Epithelial cell of proximal tubule (primary cell): ENCODE measurements around the gene SFXN5. TPM values are rescaled to one million over a fixed set of nuclear protein-coding genes. Genes with fewer than 3 reads are reported as not detected.

Source experiments
- DNase-seq: peaks from one replicate; pipeline ENCODE4 v3.0.0-alpha.2; 2011; ENCODE audit warnings: low read depth
- H3K4me3 ChIP-seq: 2 replicates; pipeline ENCODE4 v1.5.1; 2011; ENCODE audit warnings: low read depth, mild to moderate bottlenecking, low read length
- CTCF ChIP-seq: conservative IDR thresholded peaks from 2 replicates; pipeline ENCODE4 v1.5.1; 2012; ENCODE audit warnings: low read depth, mild to moderate bottlenecking, low read length
- total RNA-seq: library from RNA; depleted of rRNA; stranded (reverse); fragments of >200 nt; gene quantifications from 2 replicates; pipeline ENCODE4 v1.2.3, GENCODE V29; 2015

SFXN5 gene
- total RNA-seq, 1 donor from 2014 or later: 8.4 TPM

DNA sequence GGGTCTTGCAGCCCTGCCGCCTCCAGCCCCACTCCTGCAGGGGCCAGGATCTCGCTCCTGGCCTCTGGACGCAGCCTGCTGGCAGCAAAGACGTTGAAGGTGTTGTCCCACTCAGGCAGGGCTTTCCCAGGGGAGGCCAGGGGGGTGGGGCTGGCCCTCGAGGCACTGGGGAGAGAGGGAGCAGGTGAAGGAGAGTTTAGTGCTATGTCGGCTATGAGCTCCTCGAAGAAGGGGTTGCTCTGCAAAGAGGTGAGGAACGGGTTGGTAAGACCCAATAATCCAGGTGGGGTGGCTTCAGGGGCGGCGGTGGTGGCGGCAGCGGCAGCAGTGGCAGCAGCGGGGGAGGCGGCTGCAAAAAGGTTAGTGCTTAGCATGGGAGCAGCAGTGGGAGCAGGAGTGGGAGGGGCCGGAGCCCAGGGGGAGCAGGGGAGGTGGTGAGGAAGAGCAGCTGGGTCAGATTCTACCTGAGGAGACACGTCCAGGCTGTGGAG, 9.7 kb upstream of the SFXN5 start:
- no peak for DNase-seq
- no peak for TF ChIP-seq CTCF

GRCh38 chr2:73080321-73081131, 9.0 kb upstream of the SFXN5 start:
- no peak overlapping the region for H3K4me3 ChIP-seq
- TF ChIP-seq CTCF: no peak
- DNase-seq: no peak

More for the DNA sequence above, 9.7 kb upstream of the SFXN5 start:
- no peak overlapping the region for H3K4me3 ChIP-seq

DNA sequence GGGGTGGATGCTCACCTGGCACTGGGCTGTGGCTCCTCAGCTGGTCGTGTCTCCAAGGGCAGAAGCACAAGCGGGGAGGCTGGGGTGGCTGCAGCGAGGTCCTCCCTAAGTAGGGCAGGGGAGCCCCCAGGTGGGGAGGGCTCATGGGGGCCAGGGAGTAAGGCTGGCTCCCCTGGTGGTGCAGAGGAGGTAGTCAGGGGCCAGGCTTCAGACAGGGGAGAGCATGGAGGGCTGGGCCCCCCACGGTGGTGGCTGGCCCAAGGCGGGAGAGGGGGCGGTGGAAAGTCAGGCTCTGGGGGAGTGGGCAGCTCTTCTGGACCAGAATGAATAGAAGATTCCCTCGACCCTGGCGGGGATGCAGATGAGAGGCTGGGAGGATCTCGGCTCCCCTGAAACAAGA, 8.1 kb upstream of the SFXN5 start:
- TF ChIP-seq CTCF: no peak
- H3K4me3 ChIP-seq: no peak overlapping the region
- DNase-seq: no peak

- TF ChIP-seq CTCF: no peak
- no peak for DNase-seq
- no peak overlapping the region for H3K4me3 ChIP-seq
These were observed 7.2 kb upstream of the SFXN5 start for GRCh38 chr2:73078457-73079411.

DNA sequence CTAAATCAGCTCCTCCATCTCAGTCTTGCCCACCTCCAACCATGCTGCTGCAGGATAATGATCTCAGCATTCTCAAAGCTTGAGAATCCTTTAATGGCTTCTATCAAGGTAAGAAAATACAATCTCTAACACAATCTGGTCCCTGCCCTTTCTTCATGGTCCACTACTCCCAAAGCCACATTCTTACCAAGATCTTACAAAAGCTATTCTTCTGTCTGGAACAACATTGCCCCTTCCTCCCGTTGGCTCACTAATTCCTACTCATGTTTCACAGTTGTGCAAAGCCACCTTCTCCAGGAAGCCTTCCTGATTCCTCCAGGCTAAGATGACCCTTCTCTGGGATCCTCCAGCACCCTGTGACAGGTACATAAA, 5.9 kb upstream of the SFXN5 start:
- no peak for TF ChIP-seq CTCF
- DNase-seq: no peak
- H3K4me3 ChIP-seq: no peak overlapping the region

DNA sequence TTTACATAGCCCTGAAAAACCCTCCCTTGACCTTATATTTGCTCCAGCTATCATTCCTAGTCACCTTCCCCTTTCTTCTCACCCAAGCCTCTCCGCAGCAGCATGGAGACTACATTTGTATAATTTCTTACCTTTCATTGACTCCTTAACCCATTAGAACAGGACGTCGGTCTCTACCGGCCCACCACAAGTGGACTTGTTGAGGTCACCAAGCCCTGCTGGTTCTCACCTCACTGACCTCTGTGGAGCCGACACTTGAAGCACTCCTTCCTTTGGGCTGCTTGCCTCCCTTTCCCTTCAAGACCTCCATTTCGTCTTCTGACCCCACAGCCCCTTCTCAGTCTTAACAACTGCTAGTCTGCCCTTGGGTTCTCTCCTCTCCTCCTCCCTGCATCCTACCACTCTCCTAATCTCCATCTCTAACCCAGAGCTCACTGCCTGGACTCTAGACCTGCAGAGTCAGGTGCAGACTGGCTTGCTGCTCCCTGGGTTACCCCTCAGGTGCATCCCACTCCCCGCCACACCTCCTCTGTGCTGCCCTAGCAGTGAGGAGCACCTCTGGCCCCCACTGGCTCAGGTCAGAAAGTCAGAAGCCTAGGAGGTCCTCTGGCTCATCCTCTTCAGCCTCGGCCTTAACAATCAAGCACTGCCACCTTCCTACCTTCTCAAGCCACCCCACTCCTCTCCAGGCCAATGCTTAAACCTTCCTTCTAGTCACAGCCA, 5.3 kb upstream of the SFXN5 start:
- TF ChIP-seq CTCF: no peak
- no peak for DNase-seq
- H3K4me3 ChIP-seq: no peak overlapping the region
